SK-N-SH (cell line): ENCODE measurements around the gene MAP3K7. TPM values are rescaled to one million over a fixed set of nuclear protein-coding genes. Genes with fewer than 3 reads are reported as not detected.

Experiments used
- CTCF ChIA-PET: fragments of 300-600, 350-600 bp; formaldehyde crosslinking; extraction: SDS; loops from one replicate; lab custom pipeline; 2021; lab: Yijun Ruan, JAX
- POLR2A ChIA-PET: fragments of 350-600 bp; sonication (Branson Sonifier 250); formaldehyde crosslinking; extraction: SDS; loops from one replicate; lab custom pipeline; 2020; ENCODE audit warnings: antibody characterized with exemption, inconsistent platforms; lab: Yijun Ruan, JAX
- DNase-seq: peaks from one replicate; pipeline ENCODE4 v3.0.0; 2012
- H2AFZ ChIP-seq: fragments of 200-600 bp; sonication (generic); 2 replicates; pipeline ENCODE4 v1.8.1; 2016; ENCODE audit warnings: antibody characterized with exemption, mild to moderate bottlenecking, low read depth
- H3F3A ChIP-seq: fragments of 200-600 bp; sonication (generic); replicated peaks from 2 replicates; pipeline ENCODE3; 2016; ENCODE audit warnings: antibody characterized with exemption, mild to moderate bottlenecking; ENCODE audit not compliant: insufficient read depth
- H3K27ac ChIP-seq, 2 experiments: fragments of 200-500 bp in 1 of 2; fragments of 200-600 bp in 1 of 2; sonication (Bioruptor generic) in 1 of 2; sonication (generic), shearing (Covaris generic) in 1 of 2; 2 replicates each; pipeline versions ENCODE4 v1.5.1 to v1.6.1; 2014 to 2016; ENCODE audit warnings: low read depth in 2 of 2, inconsistent platforms in 1 of 2, low read length in 1 of 2, mild to moderate bottlenecking in 1 of 2, mixed read lengths in 1 of 2
- H3K27me3 ChIP-seq: fragments of 200-600 bp; sonication (generic), shearing (Covaris generic); 2 replicates; pipeline ENCODE4 v1.6.1; 2016; ENCODE audit warnings: mixed run types; ENCODE audit not compliant: insufficient read depth
- H3K36me3 ChIP-seq, 2 experiments: fragments of 200-500 bp in 1 of 2; fragments of 200-600 bp in 1 of 2; sonication (Bioruptor generic) in 1 of 2; sonication (generic) in 1 of 2; replicated peaks in 1 of 2; 2 replicates each; pipeline versions ENCODE3 to v1.5.1; 2014 to 2016; ENCODE audit warnings: low read length in 1 of 2, mild to moderate bottlenecking in 1 of 2; ENCODE audit not compliant: insufficient read depth in 2 of 2, control insufficient read depth in 1 of 2
- H3K4me1 ChIP-seq, 2 experiments: fragments of 200-500 bp in 1 of 2; fragments of 200-600 bp in 1 of 2; sonication (Bioruptor generic) in 1 of 2; sonication (generic), shearing (Covaris generic) in 1 of 2; 2 replicates each; pipeline versions ENCODE4 v1.5.1 to v1.6.1; 2014 to 2016; ENCODE audit warnings: low read depth in 1 of 2, low read length in 1 of 2, mixed run types in 1 of 2; ENCODE audit not compliant: insufficient read depth in 2 of 2, control insufficient read depth in 1 of 2
- H3K4me2 ChIP-seq: fragments of 200-600 bp; sonication (generic), shearing (Covaris generic); 2 replicates; pipeline ENCODE4 v1.6.1; 2017; ENCODE audit warnings: mixed run types
- H3K4me3 ChIP-seq, 2 experiments: fragments of 200-500 bp in 1 of 2; fragments of 200-600 bp in 1 of 2; sonication (Bioruptor generic) in 1 of 2; sonication (generic), shearing (Covaris generic) in 1 of 2; 2 replicates each; pipeline versions ENCODE4 v1.5.1 to v1.8.1; 2014 to 2016; ENCODE audit warnings: low read depth in 2 of 2, inconsistent platforms in 1 of 2, low read length in 1 of 2, mild to moderate bottlenecking in 1 of 2, mixed read lengths in 1 of 2, moderate library complexity in 1 of 2
- H3K79me2 ChIP-seq: fragments of 200-600 bp; sonication (generic); 2 replicates; pipeline ENCODE4 v1.8.1; 2017; ENCODE audit warnings: mild to moderate bottlenecking; ENCODE audit not compliant: insufficient read depth
- H3K9ac ChIP-seq: fragments of 200-600 bp; sonication (generic); 2 replicates; pipeline ENCODE4 v1.6.1; 2017; ENCODE audit warnings: mixed run types
- H3K9me2 ChIP-seq: fragments of 200-600 bp; sonication (generic); 2 replicates; pipeline ENCODE4 v1.6.1; 2017; ENCODE audit warnings: mixed run types
- H3K9me3 ChIP-seq: fragments of 200-600 bp; sonication (generic); 2 replicates; pipeline ENCODE4 v1.6.1; 2017; ENCODE audit warnings: mixed run types, mild to moderate bottlenecking, moderate library complexity
- H4K20me1 ChIP-seq: fragments of 200-600 bp; sonication (generic); 2 replicates; pipeline ENCODE4 v1.6.1; 2017; ENCODE audit warnings: mild to moderate bottlenecking, mixed run types; ENCODE audit not compliant: insufficient read depth
- FOXJ3 ChIP-seq: sonication (generic); formaldehyde crosslinking; IDR thresholded peaks from 2 replicates; pipeline ENCODE4 v1.5.1; 2020; ENCODE audit warnings: mild to moderate bottlenecking, missing genetic modification reagents
- FOXM1 ChIP-seq: IDR thresholded peaks from 2 replicates; pipeline ENCODE4 v1.4.0; 2012; ENCODE audit warnings: low read depth, mild to moderate bottlenecking
- GATA2 ChIP-seq: sonication (generic); formaldehyde crosslinking; IDR thresholded peaks from 2 replicates; pipeline ENCODE4 v1.5.0; 2020; ENCODE audit warnings: mild to moderate bottlenecking, missing genetic modification reagents
- JUND ChIP-seq: IDR thresholded peaks from 2 replicates; pipeline ENCODE4 v1.4.0; 2012
- MEF2A ChIP-seq: IDR thresholded peaks from 2 replicates; pipeline ENCODE4 v1.4.0; 2012; ENCODE audit warnings: low read depth, borderline replicate concordance
- NFIC ChIP-seq: IDR thresholded peaks from 2 replicates; pipeline ENCODE4 v1.4.0; 2012; ENCODE audit warnings: borderline replicate concordance
- RAD21 ChIP-seq: IDR thresholded peaks from 2 replicates; pipeline ENCODE4 v1.6.1; 2012; ENCODE audit warnings: mild to moderate bottlenecking, low read length
- RCOR1 ChIP-seq: fragments of 150-350 bp; IDR thresholded peaks from 2 replicates; pipeline ENCODE4 v1.6.1; 2017; ENCODE audit warnings: antibody characterized with exemption, low read length
- RFX5 ChIP-seq: IDR thresholded peaks from 2 replicates; pipeline ENCODE4 v1.6.1; 2012; ENCODE audit warnings: mild to moderate bottlenecking, improper control_type of control experiment, low read length
- SIN3A ChIP-seq: IDR thresholded peaks from 2 replicates; pipeline ENCODE4 v1.6.1; 2012; ENCODE audit warnings: low read depth, mild to moderate bottlenecking, low read length, moderate library complexity, borderline replicate concordance
- SMC3 ChIP-seq: IDR thresholded peaks from 2 replicates; pipeline ENCODE4 v1.6.1; 2012; ENCODE audit warnings: low read depth, low read length, improper control_type of control experiment
- TAF1 ChIP-seq: IDR thresholded peaks from 2 replicates; pipeline ENCODE4 v1.6.1; 2012; ENCODE audit warnings: low read depth, mild to moderate bottlenecking, low read length, moderate library complexity, borderline replicate concordance
- TCF12 ChIP-seq: IDR thresholded peaks from 2 replicates; pipeline ENCODE4 v1.4.0; 2012
- YY1 ChIP-seq: IDR thresholded peaks from 2 replicates; pipeline ENCODE4 v1.4.0; 2012; ENCODE audit warnings: low read depth, mild to moderate bottlenecking
- WGBS: methylation state at CpG from one replicate; pipeline ENCODE4 v1.1.6; 2017; ENCODE audit warnings: low lambda C conversion rate; 5-methylcytosine and 5-hydroxymethylcytosine counted together
- polyA plus RNA-seq, 3 experiments: library from polyadenylated mRNA; depleted of rRNA; stranded (reverse); fragments of >200 nt; gene quantifications; 2 replicates each; pipeline ENCODE4 v1.2.3, GENCODE V29; 2012
- TF ChIP-seq, protein P1 (sequence below): IDR thresholded peaks from 2 replicates; pipeline ENCODE4 v1.6.1; 2012; ENCODE audit warnings: mild to moderate bottlenecking, low read depth, low read length, moderate library complexity
- TF ChIP-seq, protein P2 (sequence below): fragments of 200-600 bp; sonication (generic); IDR thresholded peaks from 2 replicates; pipeline ENCODE4 v1.6.1; 2017; ENCODE audit warnings: antibody characterized with exemption, mild to moderate bottlenecking, moderate library complexity
- TF ChIP-seq, protein P3 (sequence below): IDR thresholded peaks from 2 replicates; pipeline ENCODE4; 2012
- TF ChIP-seq, protein P4 (sequence below): fragments of 150-350 bp; IDR thresholded peaks from 2 replicates; pipeline ENCODE4 v1.6.1; 2016; ENCODE audit warnings: mild to moderate bottlenecking, low read depth, low read length
- TF ChIP-seq, protein P5 (sequence below): IDR thresholded peaks from 2 replicates; pipeline ENCODE4 v1.4.0; 2012; ENCODE audit warnings: low read depth, borderline replicate concordance

Gene MAP3K7
- polyA plus RNA-seq, 1 of the 3 experiments (the other 2 are of a cell fraction): 21.1 TPM

DNA sequence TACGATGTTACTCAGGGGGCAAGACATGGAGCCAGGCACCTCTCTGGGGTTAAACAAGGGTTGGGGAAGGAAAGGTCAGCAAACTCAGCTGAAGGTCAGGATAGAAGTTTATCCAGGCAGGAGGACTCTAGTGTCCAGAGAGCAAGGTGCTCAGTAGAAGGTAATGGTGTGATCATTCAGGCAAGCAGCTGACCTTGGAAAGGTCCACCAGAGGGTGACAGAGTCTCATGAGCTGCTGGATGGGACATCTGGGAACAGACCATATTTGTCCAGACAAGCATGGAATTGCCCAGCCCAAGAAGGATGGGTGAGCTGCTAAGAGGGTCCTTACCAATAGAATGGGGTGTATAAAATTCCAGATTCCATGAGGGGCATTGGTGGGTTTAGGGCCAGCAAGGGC is 89.5 kb downstream of the MAP3K7 start:
- Histone ChIP-seq H3K79me2 (no peaks in the 10 kb centered on the region), H3K9ac (no peak overlapping the region), H3F3A (no peaks in the 10 kb centered on the region), H3K4me2 (no peak overlapping the region), H3K36me3 (no peaks in the 10 kb centered on the region), H3K27ac (no peak overlapping the region), H3K9me3 (no peaks in the 10 kb centered on the region), H3K4me3 (no peak overlapping the region), H4K20me1 (no peaks in the 10 kb centered on the region), H3K4me1 (no peaks in the 10 kb centered on the region), H2AFZ (no peak overlapping the region), H3K9me2 (no peaks in the 10 kb centered on the region), H3K27me3 (no peaks in the 10 kb centered on the region; the same call in 1 of the 2 replicates)
- POLR2A ChIA-PET: no interaction called here
- WGBS: 74% methylated on average over 1 of the region's 1 CpG
- TF ChIP-seq RCOR1: no peak
- 0 out of 2 replicates have a peak, but pooled peaks have one; percentile 4 for TF ChIP-seq RAD21
- CTCF ChIA-PET: interaction anchor here (1.3 to 1.4 kb wide), 2 partner anchors 18 to 557 kb away, joined by 4 to 5 read pairs; no protein-coding TSS in a partner anchor
- DNase-seq: no peak

DNA sequence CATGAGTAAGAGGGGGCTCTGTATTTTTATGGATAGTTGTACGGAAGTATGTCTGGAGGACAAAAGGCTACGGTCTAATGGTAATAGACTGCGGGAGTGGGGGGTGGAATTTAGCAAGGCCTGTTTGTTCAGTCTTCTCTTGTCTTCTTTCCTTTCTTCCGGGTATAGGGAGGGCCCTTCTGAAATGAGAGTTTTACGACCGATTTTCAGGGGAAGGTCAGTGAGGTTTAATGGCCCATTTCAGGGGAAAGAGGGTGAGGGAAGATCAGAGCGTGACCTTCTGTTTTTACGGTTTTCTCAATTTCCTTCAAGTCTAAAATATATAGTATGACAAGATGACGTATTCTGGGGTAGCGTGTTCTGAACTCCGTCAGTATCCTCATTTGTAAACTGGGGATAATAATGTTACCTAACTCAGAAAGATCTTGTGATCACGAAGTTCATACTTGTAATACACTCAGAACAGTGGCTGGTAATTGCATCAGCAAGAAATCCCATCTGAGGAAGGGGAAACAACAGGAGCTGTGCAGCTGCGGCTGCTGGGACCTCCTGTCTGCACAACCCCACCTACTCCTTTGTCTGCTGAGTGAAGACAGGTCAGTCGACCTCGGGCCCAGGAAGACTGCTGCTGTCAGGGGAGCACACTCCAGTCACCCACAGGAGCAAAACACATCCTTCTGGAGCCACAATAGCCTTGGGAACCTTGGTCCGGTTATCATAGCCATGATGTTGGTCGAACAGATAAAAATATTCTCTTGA is 90.4 kb downstream of the MAP3K7 start:
- H3K79me2 ChIP-seq: no peaks in the 10 kb centered on the region
- no peak overlapping the region for H3K9ac ChIP-seq
- no peaks in the 10 kb centered on the region for H3K9me2 ChIP-seq
- H3K27me3 ChIP-seq: no peaks in the 10 kb centered on the region; the same call in 1 of the 2 replicates
- no peak for DNase-seq
- H3K36me3 ChIP-seq: no peaks in the 10 kb centered on the region
- H3K4me1 ChIP-seq: no peaks in the 10 kb centered on the region
- no peak overlapping the region for H3K4me2 ChIP-seq
- CTCF ChIA-PET: no interaction called here
- no peak overlapping the region for H3K4me3 ChIP-seq
- no peak overlapping the region for H2AFZ ChIP-seq
- no peaks in the 10 kb centered on the region for H3K9me3 ChIP-seq
- no peaks in the 10 kb centered on the region for H4K20me1 ChIP-seq
- no peak overlapping the region for H3K27ac ChIP-seq
- POLR2A ChIA-PET: no interaction called here
- 73% methylated on average over 15 of the region's 17 CpGs for WGBS
- H3F3A ChIP-seq: no peaks in the 10 kb centered on the region
- TF ChIP-seq GATA2 (CRISPR knock-in tag): no peak
- TF ChIP-seq, protein P1, sequence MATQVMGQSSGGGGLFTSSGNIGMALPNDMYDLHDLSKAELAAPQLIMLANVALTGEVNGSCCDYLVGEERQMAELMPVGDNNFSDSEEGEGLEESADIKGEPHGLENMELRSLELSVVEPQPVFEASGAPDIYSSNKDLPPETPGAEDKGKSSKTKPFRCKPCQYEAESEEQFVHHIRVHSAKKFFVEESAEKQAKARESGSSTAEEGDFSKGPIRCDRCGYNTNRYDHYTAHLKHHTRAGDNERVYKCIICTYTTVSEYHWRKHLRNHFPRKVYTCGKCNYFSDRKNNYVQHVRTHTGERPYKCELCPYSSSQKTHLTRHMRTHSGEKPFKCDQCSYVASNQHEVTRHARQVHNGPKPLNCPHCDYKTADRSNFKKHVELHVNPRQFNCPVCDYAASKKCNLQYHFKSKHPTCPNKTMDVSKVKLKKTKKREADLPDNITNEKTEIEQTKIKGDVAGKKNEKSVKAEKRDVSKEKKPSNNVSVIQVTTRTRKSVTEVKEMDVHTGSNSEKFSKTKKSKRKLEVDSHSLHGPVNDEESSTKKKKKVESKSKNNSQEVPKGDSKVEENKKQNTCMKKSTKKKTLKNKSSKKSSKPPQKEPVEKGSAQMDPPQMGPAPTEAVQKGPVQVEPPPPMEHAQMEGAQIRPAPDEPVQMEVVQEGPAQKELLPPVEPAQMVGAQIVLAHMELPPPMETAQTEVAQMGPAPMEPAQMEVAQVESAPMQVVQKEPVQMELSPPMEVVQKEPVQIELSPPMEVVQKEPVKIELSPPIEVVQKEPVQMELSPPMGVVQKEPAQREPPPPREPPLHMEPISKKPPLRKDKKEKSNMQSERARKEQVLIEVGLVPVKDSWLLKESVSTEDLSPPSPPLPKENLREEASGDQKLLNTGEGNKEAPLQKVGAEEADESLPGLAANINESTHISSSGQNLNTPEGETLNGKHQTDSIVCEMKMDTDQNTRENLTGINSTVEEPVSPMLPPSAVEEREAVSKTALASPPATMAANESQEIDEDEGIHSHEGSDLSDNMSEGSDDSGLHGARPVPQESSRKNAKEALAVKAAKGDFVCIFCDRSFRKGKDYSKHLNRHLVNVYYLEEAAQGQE: no peak
- TF ChIP-seq, protein P2, sequence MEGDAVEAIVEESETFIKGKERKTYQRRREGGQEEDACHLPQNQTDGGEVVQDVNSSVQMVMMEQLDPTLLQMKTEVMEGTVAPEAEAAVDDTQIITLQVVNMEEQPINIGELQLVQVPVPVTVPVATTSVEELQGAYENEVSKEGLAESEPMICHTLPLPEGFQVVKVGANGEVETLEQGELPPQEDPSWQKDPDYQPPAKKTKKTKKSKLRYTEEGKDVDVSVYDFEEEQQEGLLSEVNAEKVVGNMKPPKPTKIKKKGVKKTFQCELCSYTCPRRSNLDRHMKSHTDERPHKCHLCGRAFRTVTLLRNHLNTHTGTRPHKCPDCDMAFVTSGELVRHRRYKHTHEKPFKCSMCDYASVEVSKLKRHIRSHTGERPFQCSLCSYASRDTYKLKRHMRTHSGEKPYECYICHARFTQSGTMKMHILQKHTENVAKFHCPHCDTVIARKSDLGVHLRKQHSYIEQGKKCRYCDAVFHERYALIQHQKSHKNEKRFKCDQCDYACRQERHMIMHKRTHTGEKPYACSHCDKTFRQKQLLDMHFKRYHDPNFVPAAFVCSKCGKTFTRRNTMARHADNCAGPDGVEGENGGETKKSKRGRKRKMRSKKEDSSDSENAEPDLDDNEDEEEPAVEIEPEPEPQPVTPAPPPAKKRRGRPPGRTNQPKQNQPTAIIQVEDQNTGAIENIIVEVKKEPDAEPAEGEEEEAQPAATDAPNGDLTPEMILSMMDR: no peak
- TF ChIP-seq RAD21: no peak
- no peak for TF ChIP-seq FOXM1
- no peak for TF ChIP-seq SMC3
- TF ChIP-seq SIN3A: no peak
- TF ChIP-seq, protein P3, sequence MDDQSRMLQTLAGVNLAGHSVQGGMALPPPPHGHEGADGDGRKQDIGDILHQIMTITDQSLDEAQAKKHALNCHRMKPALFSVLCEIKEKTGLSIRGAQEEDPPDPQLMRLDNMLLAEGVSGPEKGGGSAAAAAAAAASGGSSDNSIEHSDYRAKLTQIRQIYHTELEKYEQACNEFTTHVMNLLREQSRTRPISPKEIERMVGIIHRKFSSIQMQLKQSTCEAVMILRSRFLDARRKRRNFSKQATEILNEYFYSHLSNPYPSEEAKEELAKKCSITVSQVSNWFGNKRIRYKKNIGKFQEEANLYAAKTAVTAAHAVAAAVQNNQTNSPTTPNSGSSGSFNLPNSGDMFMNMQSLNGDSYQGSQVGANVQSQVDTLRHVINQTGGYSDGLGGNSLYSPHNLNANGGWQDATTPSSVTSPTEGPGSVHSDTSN: no peak
- no peak for TF ChIP-seq MEF2A
- TF ChIP-seq, protein P4, sequence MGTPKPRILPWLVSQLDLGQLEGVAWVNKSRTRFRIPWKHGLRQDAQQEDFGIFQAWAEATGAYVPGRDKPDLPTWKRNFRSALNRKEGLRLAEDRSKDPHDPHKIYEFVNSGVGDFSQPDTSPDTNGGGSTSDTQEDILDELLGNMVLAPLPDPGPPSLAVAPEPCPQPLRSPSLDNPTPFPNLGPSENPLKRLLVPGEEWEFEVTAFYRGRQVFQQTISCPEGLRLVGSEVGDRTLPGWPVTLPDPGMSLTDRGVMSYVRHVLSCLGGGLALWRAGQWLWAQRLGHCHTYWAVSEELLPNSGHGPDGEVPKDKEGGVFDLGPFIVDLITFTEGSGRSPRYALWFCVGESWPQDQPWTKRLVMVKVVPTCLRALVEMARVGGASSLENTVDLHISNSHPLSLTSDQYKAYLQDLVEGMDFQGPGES: no peak
- no peak for TF ChIP-seq FOXJ3 (CRISPR knock-in tag)
- no peak for TF ChIP-seq NFIC
- TF ChIP-seq, protein P5, sequence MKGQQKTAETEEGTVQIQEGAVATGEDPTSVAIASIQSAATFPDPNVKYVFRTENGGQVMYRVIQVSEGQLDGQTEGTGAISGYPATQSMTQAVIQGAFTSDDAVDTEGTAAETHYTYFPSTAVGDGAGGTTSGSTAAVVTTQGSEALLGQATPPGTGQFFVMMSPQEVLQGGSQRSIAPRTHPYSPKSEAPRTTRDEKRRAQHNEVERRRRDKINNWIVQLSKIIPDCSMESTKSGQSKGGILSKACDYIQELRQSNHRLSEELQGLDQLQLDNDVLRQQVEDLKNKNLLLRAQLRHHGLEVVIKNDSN: no peak
- TF ChIP-seq TCF12: no peak
- TF ChIP-seq JUND: no peak
- no peak for TF ChIP-seq TAF1
- TF ChIP-seq YY1: no peak
- TF ChIP-seq RFX5: no peak
